ENCODE measurements around the gene TENM3.

TENM3 gene

DNA sequence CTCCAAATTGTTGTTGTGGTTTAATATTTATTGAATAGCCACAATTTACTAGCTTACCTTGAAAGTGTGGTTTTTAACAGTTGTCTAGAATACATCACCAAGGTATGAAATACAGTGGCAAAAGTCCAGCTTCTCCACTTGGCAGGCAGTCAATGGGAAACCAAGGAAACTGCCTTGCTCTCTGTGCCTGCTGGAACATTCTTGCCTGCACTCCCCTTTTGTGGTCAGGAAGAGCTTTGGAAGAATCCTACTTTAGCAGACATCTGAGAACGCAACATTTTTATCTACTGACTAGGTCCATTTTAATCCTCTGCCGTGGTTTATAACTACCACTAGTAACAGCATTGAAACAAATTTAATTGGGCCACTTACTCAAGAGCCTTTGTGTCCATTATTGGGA lies 64.5 kb downstream of the TENM3 start:
- TF ChIP-seq, protein P1, sequence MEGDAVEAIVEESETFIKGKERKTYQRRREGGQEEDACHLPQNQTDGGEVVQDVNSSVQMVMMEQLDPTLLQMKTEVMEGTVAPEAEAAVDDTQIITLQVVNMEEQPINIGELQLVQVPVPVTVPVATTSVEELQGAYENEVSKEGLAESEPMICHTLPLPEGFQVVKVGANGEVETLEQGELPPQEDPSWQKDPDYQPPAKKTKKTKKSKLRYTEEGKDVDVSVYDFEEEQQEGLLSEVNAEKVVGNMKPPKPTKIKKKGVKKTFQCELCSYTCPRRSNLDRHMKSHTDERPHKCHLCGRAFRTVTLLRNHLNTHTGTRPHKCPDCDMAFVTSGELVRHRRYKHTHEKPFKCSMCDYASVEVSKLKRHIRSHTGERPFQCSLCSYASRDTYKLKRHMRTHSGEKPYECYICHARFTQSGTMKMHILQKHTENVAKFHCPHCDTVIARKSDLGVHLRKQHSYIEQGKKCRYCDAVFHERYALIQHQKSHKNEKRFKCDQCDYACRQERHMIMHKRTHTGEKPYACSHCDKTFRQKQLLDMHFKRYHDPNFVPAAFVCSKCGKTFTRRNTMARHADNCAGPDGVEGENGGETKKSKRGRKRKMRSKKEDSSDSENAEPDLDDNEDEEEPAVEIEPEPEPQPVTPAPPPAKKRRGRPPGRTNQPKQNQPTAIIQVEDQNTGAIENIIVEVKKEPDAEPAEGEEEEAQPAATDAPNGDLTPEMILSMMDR (IDR thresholded peaks at IDR 0.05; ENCODE audit: poor library complexity, severe bottlenecking): no peak
- H3K4me1 ChIP-seq (ENCODE audit: insufficient read depth, poor library complexity, severe bottlenecking): peaks cover 25% of the 10 kb centered on the region
- peak overlapping the region; percentile 88 for H3K27ac ChIP-seq (ENCODE audit: poor library complexity, severe bottlenecking)
- H3K9me3 ChIP-seq (ENCODE audit: severe bottlenecking): no peaks in the 10 kb centered on the region
- no peaks in the 10 kb centered on the region for H3K27me3 ChIP-seq (ENCODE audit: insufficient read depth, poor library complexity, severe bottlenecking)
- no peak overlapping the region for H3K4me3 ChIP-seq (ENCODE audit: severe bottlenecking)
- peak; percentile 84 for DNase-seq (ENCODE audit: low spot score)
- no peaks in the 10 kb centered on the region for H3K36me3 ChIP-seq (ENCODE audit: low read depth)
- peak; percentile 92 for ATAC-seq (ENCODE audit: low read depth)

DNA sequence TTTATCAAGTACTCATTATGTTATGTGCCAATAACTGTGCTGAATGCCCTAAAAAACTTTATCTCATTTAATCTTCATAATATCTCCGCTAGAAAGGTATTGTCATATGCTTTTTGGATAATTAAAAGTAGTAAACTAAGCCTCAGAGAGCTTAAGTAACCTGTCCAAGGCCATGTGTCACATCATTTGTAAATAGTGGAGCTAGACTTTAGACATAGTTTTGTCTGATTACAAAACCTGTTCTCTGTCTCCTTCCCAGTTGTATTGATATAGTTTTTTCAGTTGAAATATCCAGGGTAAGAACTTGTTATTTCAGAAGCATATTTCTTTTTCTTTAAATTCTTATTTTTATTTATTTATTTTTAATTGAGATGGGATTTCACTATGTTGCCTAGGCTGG lies 66.7 kb downstream of the TENM3 start:
- Histone ChIP-seq H3K36me3 (ENCODE audit: low read depth) (peaks cover 2% of the 10 kb centered on the region; the same call in 1 of the 2 replicates), H3K4me1 (ENCODE audit: insufficient read depth, poor library complexity, severe bottlenecking) (peaks cover 25% of the 10 kb centered on the region), H3K9me3 (ENCODE audit: severe bottlenecking) (peaks cover 7% of the 10 kb centered on the region), H3K27me3 (ENCODE audit: insufficient read depth, poor library complexity, severe bottlenecking) (no peaks in the 10 kb centered on the region), H3K27ac (ENCODE audit: poor library complexity, severe bottlenecking) (no peak overlapping the region), H3K4me3 (ENCODE audit: severe bottlenecking) (no peak overlapping the region)
- no peak for DNase-seq (ENCODE audit: low spot score)
- TF ChIP-seq, protein P1 (IDR thresholded peaks at IDR 0.05; ENCODE audit: poor library complexity, severe bottlenecking): no peak
- ATAC-seq (ENCODE audit: low read depth): no peak

DNA sequence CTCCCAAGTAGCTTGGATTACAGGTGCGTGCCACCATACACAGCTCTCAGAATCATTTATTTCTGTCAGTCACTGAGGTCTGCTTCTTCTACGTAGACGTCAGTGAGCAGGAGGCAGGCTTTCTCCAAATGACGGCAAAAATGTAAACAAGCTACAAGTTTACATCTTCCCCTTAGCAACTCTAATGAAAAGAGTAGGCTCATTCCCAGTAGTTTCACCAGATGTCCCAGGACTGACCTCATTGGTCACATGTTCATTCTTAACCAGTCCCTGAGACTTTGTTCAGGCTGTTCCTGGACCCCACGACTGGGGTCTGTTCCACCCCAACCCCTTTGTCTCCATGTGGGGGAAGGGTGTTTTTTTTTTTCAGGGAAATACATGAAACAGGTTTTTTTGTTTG lies 67.1 kb downstream of the TENM3 start:
- no peaks in the 10 kb centered on the region for H3K27me3 ChIP-seq (ENCODE audit: insufficient read depth, poor library complexity, severe bottlenecking)
- H3K4me3 ChIP-seq (ENCODE audit: severe bottlenecking): no peak overlapping the region
- peaks cover 7% of the 10 kb centered on the region for H3K9me3 ChIP-seq (ENCODE audit: severe bottlenecking)
- H3K36me3 ChIP-seq (ENCODE audit: low read depth): peaks cover 5% of the 10 kb centered on the region; the same call in 1 of the 2 replicates
- H3K4me1 ChIP-seq (ENCODE audit: insufficient read depth, poor library complexity, severe bottlenecking): peaks cover 25% of the 10 kb centered on the region
- H3K27ac ChIP-seq (ENCODE audit: poor library complexity, severe bottlenecking): no peak overlapping the region
- TF ChIP-seq, protein P1 (IDR thresholded peaks at IDR 0.05; ENCODE audit: poor library complexity, severe bottlenecking): no peak
- ATAC-seq (ENCODE audit: low read depth) (no peak), DNase-seq (ENCODE audit: low spot score) (no peak)

DNA sequence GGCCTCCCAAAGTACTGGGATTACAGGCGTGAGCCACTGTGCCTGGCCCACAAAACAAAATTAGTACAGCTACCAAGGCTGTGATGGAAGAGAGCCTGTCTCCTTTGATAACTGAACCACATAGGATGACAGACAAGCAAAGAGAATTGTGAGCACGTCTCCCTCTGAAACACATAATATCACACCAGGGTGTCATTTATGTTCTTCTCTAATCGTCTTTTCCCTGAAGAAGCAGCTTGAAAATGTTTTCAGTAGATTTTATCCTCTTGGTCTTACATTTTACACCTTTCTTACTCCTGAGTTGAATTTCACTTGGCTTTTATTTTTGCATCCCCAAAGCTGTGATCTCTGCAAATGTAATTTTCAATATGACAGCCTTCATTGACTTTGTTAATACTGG lies 67.8 kb downstream of the TENM3 start:
- Histone ChIP-seq H3K36me3 (ENCODE audit: low read depth) (peaks cover 5% of the 10 kb centered on the region; the same call in 1 of the 2 replicates), H3K9me3 (ENCODE audit: severe bottlenecking) (peaks cover 7% of the 10 kb centered on the region), H3K27ac (ENCODE audit: poor library complexity, severe bottlenecking) (no peak overlapping the region), H3K27me3 (ENCODE audit: insufficient read depth, poor library complexity, severe bottlenecking) (no peaks in the 10 kb centered on the region), H3K4me3 (ENCODE audit: severe bottlenecking) (no peak overlapping the region), H3K4me1 (ENCODE audit: insufficient read depth, poor library complexity, severe bottlenecking) (peaks cover 25% of the 10 kb centered on the region)
- DNase-seq (ENCODE audit: low spot score): no peak
- ATAC-seq (ENCODE audit: low read depth): no peak
- TF ChIP-seq, protein P1 (IDR thresholded peaks at IDR 0.05; ENCODE audit: poor library complexity, severe bottlenecking): no peak

DNA sequence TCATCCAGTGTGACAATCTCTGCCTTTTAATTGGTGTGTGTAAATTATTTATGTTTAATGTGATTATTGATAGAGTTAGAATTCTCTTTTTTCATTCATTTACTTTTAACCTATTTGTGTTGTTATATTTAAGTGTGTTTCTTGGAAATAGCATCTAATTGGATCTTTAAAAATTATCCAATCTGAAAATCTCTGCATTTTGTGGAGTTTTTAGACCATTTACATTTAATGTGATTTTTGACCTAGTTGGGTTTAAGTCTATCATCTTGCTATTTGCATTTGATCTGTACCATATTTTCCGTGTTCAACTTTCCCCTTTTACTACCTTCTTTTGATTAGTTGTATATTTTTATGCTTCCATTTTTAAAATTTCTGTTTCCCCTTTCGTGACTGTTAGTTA lies 71.3 kb downstream of the TENM3 start:
- H3K27me3 ChIP-seq (ENCODE audit: insufficient read depth, poor library complexity, severe bottlenecking): no peaks in the 10 kb centered on the region
- peaks cover 4% of the 10 kb centered on the region for H3K4me1 ChIP-seq (ENCODE audit: insufficient read depth, poor library complexity, severe bottlenecking)
- TF ChIP-seq, protein P1 (IDR thresholded peaks at IDR 0.05; ENCODE audit: poor library complexity, severe bottlenecking): no peak
- H3K9me3 ChIP-seq (ENCODE audit: severe bottlenecking): peaks cover 7% of the 10 kb centered on the region
- ATAC-seq (ENCODE audit: low read depth) (no peak), DNase-seq (ENCODE audit: low spot score) (no peak)
- H3K36me3 ChIP-seq (ENCODE audit: low read depth): peaks cover 5% of the 10 kb centered on the region; the same call in 1 of the 2 replicates
- no peak overlapping the region for H3K4me3 ChIP-seq (ENCODE audit: severe bottlenecking)
- H3K27ac ChIP-seq (ENCODE audit: poor library complexity, severe bottlenecking): no peak overlapping the region

Data from RWPE2 (cell line).